ENCODE data around the gene SLC35F3.
"Not testable (repeated sequence)": the region's sequence is repeated elsewhere in the genome, so short reads cannot be mapped to it uniquely, and the experiment has no call there.

Gene SLC35F3

DNA sequence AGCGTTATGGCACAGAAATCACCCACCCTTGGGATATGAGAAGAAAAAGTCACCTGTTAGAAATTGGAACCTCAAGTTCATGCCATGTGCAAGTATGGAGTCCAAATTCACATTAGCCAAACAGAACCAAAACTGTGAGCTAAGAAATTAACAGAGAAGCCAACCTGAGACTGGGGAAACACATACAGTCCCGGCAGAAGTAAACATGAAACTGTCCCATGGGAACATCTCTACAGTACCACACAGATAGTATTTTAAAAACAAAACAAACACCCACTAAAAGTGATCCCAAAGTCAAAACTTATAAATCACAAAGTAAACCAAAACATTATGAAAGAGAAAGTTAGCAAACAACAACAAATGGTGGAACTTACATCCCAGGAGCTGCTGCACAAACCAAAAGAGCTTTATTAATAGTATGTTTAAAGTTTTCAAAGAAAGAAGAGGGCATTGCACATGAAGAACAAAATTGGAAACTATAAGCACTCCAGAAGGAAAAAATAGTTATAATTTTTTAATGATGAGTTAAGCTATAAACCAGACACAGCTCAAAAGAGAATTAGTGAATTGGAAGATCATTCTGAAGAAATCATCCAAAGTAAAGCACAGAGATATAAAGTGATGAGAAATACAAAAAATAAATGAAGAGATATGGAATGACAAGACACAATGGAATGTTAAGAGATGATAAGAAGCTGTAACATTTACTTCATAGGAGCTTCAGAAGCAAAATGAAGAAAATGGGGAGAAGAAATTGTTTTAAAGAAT lies 385.2 kb downstream of the SLC35F3 start:
- no peak for DNase-seq (ENCODE audit: low read depth in 2 of 2)

- no peak for DNase-seq (ENCODE audit: low read depth in 2 of 2)
Observed at GRCh38 chr1:234292011-234292410, 387.5 kb downstream of the SLC35F3 start.

- DNase-seq (ENCODE audit: low read depth in 2 of 2): no peak
Observed at GRCh38 chr1:234292548-234292947, 388.1 kb downstream of the SLC35F3 start.

- DNase-seq (ENCODE audit: low read depth in 2 of 2): no peak
Observed at GRCh38 chr1:234294109-234294817, 389.8 kb downstream of the SLC35F3 start.

DNA sequence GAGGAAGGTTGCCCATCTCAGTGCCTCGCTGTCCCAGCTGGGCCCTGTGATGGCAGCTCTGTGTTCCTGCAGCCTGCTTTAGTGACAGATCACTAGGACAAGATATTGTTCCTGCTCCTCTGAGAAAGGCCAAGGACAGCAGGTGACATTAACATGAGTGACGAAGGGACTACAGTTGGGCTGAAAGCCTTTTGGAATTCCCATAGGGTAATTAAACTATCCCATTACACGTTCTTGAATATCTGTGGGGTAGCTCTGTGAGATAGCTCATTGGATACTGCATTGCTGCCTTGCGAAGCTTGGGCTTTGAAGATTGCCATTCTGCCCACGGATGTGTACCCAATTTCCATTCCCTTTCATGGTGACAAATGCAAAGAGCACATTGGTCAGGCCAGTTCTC lies 390.6 kb downstream of the SLC35F3 start:
- DNase-seq (ENCODE audit: low read depth in 2 of 2): no peak

DNA sequence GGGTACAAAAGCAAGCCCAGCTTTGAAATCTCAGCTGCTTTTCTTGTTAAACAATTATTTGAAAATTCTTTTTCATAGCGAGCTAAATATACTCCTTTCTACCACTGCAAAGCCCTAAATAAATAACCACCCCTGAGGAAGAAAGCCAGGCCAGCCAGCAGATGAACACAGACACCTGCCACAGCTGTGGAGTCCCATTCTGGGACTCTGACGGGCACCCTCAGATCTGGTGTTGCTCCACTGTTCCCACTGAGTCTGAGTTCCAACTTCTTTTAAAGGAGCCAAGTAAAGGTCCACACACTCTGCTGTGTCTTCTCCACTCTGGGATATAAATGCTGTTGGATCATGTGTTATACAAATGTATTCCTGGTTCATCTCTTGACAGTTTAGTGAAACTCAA lies 391.1 kb downstream of the SLC35F3 start:
- no peak for DNase-seq (ENCODE audit: low read depth in 2 of 2)

GRCh38 chr1:234296496-234296895 lies 392.0 kb downstream of the SLC35F3 start:
- DNase-seq (ENCODE audit: low read depth in 2 of 2): no peak

GRCh38 chr1:234297668-234298067 lies 393.2 kb downstream of the SLC35F3 start:
- DNase-seq (ENCODE audit: low read depth in 2 of 2): no peak

DNA sequence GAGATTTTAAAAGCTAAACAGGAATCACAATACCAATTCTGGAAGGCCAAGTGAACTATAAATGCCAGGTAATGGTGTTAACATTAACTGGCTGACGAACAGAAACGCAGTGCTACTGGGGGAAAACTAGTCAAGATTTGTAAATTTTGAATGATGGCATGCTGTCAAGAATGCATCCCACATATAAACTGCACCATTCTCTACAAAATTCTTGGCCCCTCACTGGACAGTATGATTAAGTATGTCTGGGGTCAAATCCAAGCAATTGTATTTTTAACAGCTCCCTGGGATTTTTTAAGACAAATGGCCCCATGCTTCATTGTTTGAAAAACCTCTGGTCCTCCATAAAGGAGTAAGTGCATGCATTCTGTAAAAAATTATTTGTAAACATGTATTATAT lies 395.6 kb downstream of the SLC35F3 start:
- DNase-seq (ENCODE audit: low read depth in 2 of 2): no peak

- not testable (repeated sequence) for DNase-seq (ENCODE audit: low read depth in 2 of 2)
Observed at GRCh38 chr1:234301663-234302062, 397.2 kb downstream of the SLC35F3 start.

DNA sequence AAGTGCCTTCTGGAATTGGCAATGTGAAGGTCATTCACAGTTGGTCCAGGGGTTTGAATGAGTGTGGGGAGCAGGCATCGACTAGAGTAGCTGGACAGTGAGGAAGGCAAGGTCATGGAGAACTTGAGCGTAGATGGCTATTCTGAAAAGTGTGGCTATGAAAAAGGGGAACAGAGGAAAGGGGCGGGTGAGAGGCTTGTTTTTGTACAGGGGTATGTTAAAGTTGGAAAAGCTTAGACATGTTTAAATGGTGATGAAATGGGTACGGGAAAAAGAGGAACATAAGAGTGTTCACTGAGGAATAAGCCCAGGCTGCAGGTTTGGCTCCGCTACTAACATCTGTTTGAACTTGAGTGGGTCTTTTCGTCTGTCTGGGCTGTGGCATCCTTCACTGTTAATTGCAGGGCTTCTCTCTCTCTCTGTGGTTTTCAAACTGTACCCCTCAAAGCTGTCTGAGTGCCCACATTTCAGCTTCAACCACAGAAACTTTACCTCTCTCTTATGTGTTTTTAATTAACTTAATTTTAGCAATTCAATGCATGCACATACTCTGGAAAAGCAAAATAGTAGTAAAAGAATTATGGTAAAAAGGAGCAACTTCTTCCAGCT lies 398.0 kb downstream of the SLC35F3 start:
- no peak for DNase-seq (ENCODE audit: low read depth in 2 of 2)

DNA sequence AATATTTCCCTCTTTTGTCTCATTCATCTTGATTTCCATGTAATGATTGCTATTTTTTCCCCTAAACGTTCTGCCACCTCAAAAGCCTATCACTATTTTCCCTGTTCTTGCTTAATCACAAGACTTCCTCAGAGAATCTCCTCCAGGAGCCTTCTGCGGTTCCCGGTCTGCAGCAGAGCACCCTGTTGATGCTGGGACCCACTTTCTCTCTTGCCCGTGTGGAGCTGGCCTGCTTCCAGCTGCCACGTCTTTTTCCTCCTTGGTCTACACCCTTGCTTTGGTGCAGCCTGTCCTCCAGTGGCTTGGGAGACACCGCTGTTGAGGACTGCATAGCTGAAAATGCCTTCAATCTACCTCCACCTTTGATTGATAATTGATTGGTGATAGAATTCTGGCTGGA lies 398.8 kb downstream of the SLC35F3 start:
- DNase-seq (ENCODE audit: low read depth in 2 of 2): no peak

GRCh38 chr1:234307726-234308125 lies 403.2 kb downstream of the SLC35F3 start:
- no peak for DNase-seq (ENCODE audit: low read depth in 2 of 2)

GRCh38 chr1:234309243-234309597 lies 404.7 kb downstream of the SLC35F3 start:
- DNase-seq (ENCODE audit: low read depth in 2 of 2): no peak

- peak in 1 of 2 experiments; percentile 18 for DNase-seq (ENCODE audit: low read depth in 2 of 2)
Observed at GRCh38 chr1:234309598-234310459, 405.4 kb downstream of the SLC35F3 start.

DNA sequence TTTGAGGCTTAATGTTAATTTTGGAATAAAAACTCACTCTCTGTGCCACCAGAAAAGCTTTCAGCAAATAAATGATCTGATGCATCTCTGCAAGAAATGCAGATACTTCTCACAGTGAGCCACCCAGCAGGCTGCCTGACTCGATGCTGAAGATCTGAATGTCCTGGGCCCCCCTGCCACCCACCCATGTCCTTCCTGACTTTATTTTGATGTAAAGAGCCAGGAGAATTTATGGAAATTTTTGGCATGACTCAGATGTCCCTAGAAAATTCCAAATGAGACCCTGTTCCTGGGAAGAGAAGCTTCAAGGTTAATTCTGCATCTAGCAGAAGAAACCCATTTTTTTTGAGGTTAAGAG lies 406.0 kb downstream of the SLC35F3 start:
- no peak for DNase-seq (ENCODE audit: low read depth in 2 of 2)

GRCh38 chr1:234311414-234311813 lies 406.9 kb downstream of the SLC35F3 start:
- DNase-seq (ENCODE audit: low read depth in 2 of 2): no peak

DNA sequence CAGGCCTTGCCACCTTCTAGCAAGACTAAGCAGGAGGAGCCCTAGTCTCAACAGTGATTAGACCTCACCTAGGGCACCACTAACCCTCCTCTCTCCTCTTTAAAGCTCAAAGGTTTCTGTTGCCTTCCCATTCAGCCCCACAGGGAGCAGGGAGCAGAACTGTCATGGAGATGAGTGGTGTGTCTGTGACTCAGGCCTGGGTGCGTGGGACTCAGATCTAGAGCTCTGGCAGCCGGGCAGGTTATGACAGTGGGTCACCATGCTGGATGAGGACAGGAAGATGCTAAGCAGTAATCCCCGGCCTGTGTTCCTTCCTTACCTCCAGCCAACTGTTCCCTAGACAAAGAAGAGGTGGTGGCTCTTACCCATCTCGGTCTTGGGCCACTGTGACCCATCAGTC lies 408.7 kb downstream of the SLC35F3 start:
- DNase-seq (ENCODE audit: low read depth in 2 of 2): no peak

- no peak for DNase-seq (ENCODE audit: low read depth in 2 of 2)
Observed at GRCh38 chr1:234315091-234315541, 410.6 kb downstream of the SLC35F3 start.

- DNase-seq (ENCODE audit: low read depth in 2 of 2): no peak
Observed at GRCh38 chr1:234315588-234315987, 411.1 kb downstream of the SLC35F3 start.

GRCh38 chr1:234316486-234316885 lies 412.0 kb downstream of the SLC35F3 start:
- no peak for DNase-seq (ENCODE audit: low read depth in 2 of 2)

DNA sequence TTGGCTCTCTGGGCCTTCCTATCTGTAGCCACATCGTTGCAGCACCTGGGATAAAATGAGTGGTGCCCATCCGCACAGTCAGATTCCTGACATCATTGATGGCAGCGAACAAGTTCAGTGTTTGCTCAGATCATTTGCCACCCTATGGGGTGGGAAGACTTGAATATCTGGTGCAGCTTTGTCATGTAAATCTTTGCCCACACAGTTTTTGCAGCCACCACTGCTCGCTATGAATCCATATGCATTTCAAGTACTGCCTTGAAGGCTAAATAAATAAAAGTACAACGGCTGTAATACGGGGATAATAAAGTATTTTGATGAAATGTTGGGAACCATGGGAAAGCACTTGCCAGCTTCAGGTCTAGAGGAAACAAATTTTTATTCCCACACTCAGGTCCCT lies 412.5 kb downstream of the SLC35F3 start:
- DNase-seq (ENCODE audit: low read depth in 2 of 2): no peak
